ENCODE data around the gene FUCA1.
"Not testable (repeated sequence)": the region's sequence is repeated elsewhere in the genome, so short reads cannot be mapped to it uniquely, and the experiment has no call there.

- not testable (repeated sequence) for TF ChIP-seq ZNF274 (IDR thresholded peaks at IDR 0.05; ENCODE audit: borderline replicate concordance, extremely low read depth, low read length); CTCF (IDR thresholded peaks at IDR 0.05; ENCODE audit: control extremely low read depth in 1 of 3, insufficient read depth in 1 of 3, low read depth in 1 of 3, low read length in 3 of 3)
Measured at GRCh38 chr1:23802809-23803342, 65.2 kb downstream of the FUCA1 start.

Measured in H1 (cell line).